ENCODE measurements around the gene SDR42E1.

The SDR42E1 gene

GRCh38 chr16:82051656-82052055 is 40.4 kb upstream of the SDR42E1 start:
- no peak overlapping the region for H3K4me3 ChIP-seq (ENCODE audit: low read depth, low read length)
- DNase-seq (ENCODE audit: low read depth), result no peak
- TF ChIP-seq CTCF (IDR thresholded peaks at IDR 0.05; ENCODE audit: insufficient read depth, low read depth, low read length, missing control alignments), result no peak

GRCh38 chr16:82050909-82051357 is 39.7 kb upstream of the SDR42E1 start:
- no peak overlapping the region for H3K4me3 ChIP-seq (ENCODE audit: low read depth, low read length)
- no peak for DNase-seq (ENCODE audit: low read depth)
- TF ChIP-seq CTCF (IDR thresholded peaks at IDR 0.05; ENCODE audit: insufficient read depth, low read depth, low read length, missing control alignments), result no peak

DNA sequence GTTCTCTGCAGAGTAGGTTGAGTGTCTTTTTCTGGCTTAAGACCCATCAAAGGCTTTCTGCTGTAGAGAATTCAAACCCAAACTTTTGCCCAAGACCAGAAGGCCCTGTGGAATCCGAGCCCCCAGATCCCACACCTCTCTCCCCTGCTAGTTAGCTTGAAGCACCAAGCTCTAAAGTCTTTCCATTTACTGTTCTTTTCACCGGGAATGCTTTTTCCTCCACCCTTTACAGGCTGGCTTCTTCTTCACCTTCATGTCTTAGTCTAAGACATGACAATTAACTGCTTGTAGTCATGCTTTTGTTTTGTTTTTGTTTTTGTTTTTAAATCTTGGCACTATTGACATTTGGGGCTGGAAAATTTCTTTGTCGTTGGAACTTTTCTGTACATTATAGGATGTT is 39.2 kb upstream of the SDR42E1 start:
- no peak overlapping the region for H3K4me3 ChIP-seq (ENCODE audit: low read depth, low read length)
- no peak for DNase-seq (ENCODE audit: low read depth)
- TF ChIP-seq CTCF (IDR thresholded peaks at IDR 0.05; ENCODE audit: insufficient read depth, low read depth, low read length, missing control alignments), result no peak

DNA sequence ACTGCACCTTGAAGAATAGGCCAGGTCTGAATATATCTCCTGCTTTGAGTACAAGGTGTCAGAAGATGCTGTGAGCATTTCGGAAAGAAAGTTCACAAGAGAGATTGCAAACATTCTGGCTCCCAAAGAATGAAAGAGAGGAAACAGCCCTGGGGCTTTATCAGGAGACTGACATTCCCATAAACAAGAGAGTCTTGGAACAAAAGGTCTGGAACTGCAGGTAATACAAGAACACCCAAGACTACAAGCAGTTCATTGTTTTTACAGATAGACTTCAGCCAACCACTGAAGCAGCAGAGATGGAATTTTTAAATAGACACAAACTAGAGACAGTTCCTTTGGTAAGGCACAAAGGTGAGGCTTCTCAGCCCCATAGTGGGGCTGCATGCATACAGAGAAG is 38.2 kb upstream of the SDR42E1 start:
- no peak overlapping the region for H3K4me3 ChIP-seq (ENCODE audit: low read depth, low read length)
- no peak for TF ChIP-seq CTCF (IDR thresholded peaks at IDR 0.05; ENCODE audit: insufficient read depth, low read depth, low read length, missing control alignments)
- DNase-seq (ENCODE audit: low read depth), result no peak

DNA sequence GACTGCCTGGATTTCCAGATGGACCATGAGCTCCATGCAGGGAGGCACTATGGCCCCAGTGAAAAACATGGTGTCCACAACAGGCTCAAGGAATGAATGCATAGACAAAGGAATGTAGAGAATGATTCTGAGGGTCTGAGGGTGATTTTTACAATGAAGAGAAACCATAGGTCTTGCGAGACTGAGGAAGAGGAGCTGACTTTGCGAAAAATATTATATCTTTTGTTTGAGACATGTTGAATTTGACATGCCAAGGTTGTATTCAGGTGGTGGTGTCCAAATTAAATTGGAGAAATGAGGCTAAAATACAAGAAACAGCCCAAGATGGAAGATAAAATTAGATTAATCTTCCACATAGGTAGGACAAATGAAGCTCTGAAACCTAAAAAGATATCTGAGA is 36.5 kb upstream of the SDR42E1 start:
- no peak for DNase-seq (ENCODE audit: low read depth)
- no peak for TF ChIP-seq CTCF (IDR thresholded peaks at IDR 0.05; ENCODE audit: insufficient read depth, low read depth, low read length, missing control alignments)
- no peak overlapping the region for H3K4me3 ChIP-seq (ENCODE audit: low read depth, low read length)

DNA sequence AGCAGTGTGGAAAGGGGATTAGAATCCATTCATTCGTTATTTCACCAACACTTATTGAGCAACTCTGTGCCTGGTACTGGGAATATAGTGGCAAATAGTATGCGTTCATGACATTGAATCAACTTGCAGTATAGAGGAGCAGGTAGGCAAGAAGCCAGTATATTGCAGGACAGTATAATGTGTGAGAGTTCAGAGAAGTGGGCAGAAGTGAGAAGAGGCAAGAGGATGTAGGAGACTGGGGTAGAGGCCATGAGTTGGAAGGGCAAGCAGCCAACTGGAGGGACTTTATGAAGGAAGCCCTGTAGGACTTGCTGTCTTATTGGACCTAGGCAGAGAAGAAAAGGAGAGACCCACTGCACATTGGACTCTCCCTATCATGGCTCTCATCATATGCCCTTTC is 36.1 kb upstream of the SDR42E1 start:
- DNase-seq (ENCODE audit: low read depth), result no peak
- no peak for TF ChIP-seq CTCF (IDR thresholded peaks at IDR 0.05; ENCODE audit: insufficient read depth, low read depth, low read length, missing control alignments)
- no peak overlapping the region for H3K4me3 ChIP-seq (ENCODE audit: low read depth, low read length)

GRCh38 chr16:82046941-82047340 is 35.7 kb upstream of the SDR42E1 start:
- TF ChIP-seq CTCF (IDR thresholded peaks at IDR 0.05; ENCODE audit: insufficient read depth, low read depth, low read length, missing control alignments), result no peak
- no peak overlapping the region for H3K4me3 ChIP-seq (ENCODE audit: low read depth, low read length)
- DNase-seq (ENCODE audit: low read depth), result no peak

Measured in GM12865 (cell line).